DND-41 (cell line): ENCODE measurements around the gene DOC2B.

Experiments used
- CTCF ChIP-seq: IDR thresholded peaks from 2 replicates; pipeline ENCODE4 v1.5.1; 2012; ENCODE audit warnings: borderline replicate concordance, low read length, moderate library complexity, mild to moderate bottlenecking; ENCODE audit not compliant: poor library complexity, severe bottlenecking; ENCODE audit errors: extremely low read depth
- EZH2 ChIP-seq: IDR thresholded peaks from 3 replicates; pipeline ENCODE4 v1.6.1; 2012; ENCODE audit warnings: borderline replicate concordance, low read depth, mild to moderate bottlenecking, moderate library complexity, low read length, inconsistent platforms; ENCODE audit not compliant: severe bottlenecking

GRCh38 chr17:142102-142661 lies 39.3 kb downstream of the DOC2B start:
- no peak for TF ChIP-seq CTCF
- no peak for TF ChIP-seq EZH2
